ENCODE results near the gene RANBP3. TPM values are rescaled to one million over a fixed set of nuclear protein-coding genes. Genes with fewer than 3 reads are reported as not detected.

RANBP3 gene
- total RNA-seq, 1 donor from 2014 or later, result 70.8 TPM

DNA sequence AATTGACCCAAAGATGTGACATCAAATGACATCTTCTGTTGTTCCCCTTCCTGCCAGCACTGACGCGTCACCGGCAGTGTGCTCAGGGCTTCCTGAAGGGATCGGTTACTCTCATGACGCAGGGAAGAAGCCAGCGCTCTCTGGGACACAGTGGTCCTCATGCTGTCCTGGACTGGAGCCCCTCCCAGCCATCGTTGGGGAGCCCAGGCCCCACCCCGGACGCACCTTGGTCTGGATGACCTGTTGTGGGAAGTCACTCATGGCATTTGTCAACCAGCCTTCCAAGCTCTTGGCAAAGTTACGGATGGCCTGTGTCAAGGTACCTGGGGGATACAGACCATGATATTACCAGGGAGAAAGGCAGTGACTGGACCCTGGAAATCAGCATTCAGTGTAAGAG is 26.0 kb upstream of the RANBP3 start:
- ATAC-seq (no peak), DNase-seq (no peak)
- H3K9me3 ChIP-seq, result no peaks in the 10 kb centered on the region
- H3K27ac ChIP-seq, result no peak overlapping the region
- no peak overlapping the region for H3K4me3 ChIP-seq
- H3K27me3 ChIP-seq (ENCODE audit: low read depth), result no peaks in the 10 kb centered on the region
- intact Hi-C loops (cut with DNase I), result no loop called here
- no peaks in the 10 kb centered on the region for H3K4me1 ChIP-seq
- H3K36me3 ChIP-seq, result peaks cover 85% of the 10 kb centered on the region
- TF ChIP-seq, protein P1, sequence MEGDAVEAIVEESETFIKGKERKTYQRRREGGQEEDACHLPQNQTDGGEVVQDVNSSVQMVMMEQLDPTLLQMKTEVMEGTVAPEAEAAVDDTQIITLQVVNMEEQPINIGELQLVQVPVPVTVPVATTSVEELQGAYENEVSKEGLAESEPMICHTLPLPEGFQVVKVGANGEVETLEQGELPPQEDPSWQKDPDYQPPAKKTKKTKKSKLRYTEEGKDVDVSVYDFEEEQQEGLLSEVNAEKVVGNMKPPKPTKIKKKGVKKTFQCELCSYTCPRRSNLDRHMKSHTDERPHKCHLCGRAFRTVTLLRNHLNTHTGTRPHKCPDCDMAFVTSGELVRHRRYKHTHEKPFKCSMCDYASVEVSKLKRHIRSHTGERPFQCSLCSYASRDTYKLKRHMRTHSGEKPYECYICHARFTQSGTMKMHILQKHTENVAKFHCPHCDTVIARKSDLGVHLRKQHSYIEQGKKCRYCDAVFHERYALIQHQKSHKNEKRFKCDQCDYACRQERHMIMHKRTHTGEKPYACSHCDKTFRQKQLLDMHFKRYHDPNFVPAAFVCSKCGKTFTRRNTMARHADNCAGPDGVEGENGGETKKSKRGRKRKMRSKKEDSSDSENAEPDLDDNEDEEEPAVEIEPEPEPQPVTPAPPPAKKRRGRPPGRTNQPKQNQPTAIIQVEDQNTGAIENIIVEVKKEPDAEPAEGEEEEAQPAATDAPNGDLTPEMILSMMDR (IDR thresholded peaks at IDR 0.05), result no peak

GRCh38 chr19:6002591-6002990 is 24.7 kb upstream of the RANBP3 start:
- Histone ChIP-seq H3K4me3 (no peak overlapping the region), H3K9me3 (no peaks in the 10 kb centered on the region), H3K27ac (no peak overlapping the region), H3K36me3 (peaks cover 86% of the 10 kb centered on the region), H3K27me3 (ENCODE audit: low read depth) (no peaks in the 10 kb centered on the region), H3K4me1 (no peaks in the 10 kb centered on the region)
- DNase-seq, result no peak
- TF ChIP-seq, protein P1 (IDR thresholded peaks at IDR 0.05), result no peak
- ATAC-seq, result no peak
- intact Hi-C loops (cut with DNase I), result no loop called here

DNA sequence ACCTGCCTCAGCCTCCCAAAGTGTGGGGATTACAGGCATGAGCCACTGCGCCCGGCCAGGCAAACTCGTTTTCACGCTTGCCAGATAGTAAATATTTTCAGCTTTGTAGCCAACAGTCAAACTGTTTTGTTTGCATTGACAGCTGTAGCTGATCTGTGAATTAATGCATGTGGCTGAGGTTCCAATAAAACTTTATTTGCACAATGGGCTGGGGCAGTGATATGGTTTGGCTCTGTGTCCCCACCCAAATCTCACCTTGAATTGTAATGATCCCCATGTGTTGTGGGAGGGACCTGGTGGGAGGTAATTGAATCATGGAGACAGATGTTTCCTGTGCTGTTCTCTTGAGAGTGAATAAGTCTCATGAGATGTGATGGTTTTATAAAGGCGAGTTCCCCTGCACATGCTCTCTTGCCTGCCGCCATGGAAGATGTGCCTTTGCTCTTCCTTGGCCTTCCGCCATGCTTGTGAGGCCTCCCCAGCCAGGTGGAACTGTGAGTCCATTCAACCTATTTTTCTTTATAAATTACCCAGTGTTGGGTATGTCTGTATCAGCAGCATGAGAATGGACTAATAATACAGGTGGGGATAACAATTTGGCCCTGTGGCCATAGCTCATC is 22.4 kb upstream of the RANBP3 start:
- peaks cover 78% of the 10 kb centered on the region for H3K36me3 ChIP-seq
- DNase-seq (no peak), ATAC-seq (no peak)
- no peaks in the 10 kb centered on the region for H3K4me1 ChIP-seq
- intact Hi-C loops (cut with DNase I), result no loop called here
- H3K27ac ChIP-seq, result no peak overlapping the region
- H3K9me3 ChIP-seq, result no peaks in the 10 kb centered on the region
- TF ChIP-seq, protein P1 (IDR thresholded peaks at IDR 0.05), result no peak
- H3K4me3 ChIP-seq, result no peak overlapping the region
- no peaks in the 10 kb centered on the region for H3K27me3 ChIP-seq (ENCODE audit: low read depth)

DNA sequence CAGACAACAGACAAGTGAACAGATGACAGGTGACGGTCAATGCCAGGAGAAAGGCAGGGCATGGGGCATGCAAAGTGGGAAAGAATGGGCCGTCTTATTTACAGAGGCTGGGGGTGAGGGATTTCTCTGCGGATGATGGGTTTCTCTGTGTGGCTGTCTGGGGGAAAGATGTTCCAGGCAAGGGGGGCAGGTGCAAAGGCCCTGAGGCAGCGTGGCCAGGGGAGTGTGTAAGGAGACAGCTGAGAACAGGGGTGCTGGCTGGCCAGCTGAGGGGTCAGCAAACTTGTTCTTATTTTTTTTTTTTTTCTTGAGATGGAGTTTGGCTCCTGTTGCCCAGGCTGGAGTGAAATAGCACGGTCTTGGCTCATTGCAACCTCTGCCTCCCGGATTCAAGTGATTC is 21.8 kb upstream of the RANBP3 start:
- no peak for DNase-seq
- intact Hi-C loops (cut with DNase I), result no loop called here
- Histone ChIP-seq H3K27ac (no peak overlapping the region), H3K9me3 (no peaks in the 10 kb centered on the region), H3K4me3 (no peak overlapping the region), H3K27me3 (ENCODE audit: low read depth) (no peaks in the 10 kb centered on the region), H3K4me1 (peaks cover 3% of the 10 kb centered on the region), H3K36me3 (peaks cover 72% of the 10 kb centered on the region)
- TF ChIP-seq, protein P1 (IDR thresholded peaks at IDR 0.05), result no peak
- ATAC-seq, result no peak

DNA sequence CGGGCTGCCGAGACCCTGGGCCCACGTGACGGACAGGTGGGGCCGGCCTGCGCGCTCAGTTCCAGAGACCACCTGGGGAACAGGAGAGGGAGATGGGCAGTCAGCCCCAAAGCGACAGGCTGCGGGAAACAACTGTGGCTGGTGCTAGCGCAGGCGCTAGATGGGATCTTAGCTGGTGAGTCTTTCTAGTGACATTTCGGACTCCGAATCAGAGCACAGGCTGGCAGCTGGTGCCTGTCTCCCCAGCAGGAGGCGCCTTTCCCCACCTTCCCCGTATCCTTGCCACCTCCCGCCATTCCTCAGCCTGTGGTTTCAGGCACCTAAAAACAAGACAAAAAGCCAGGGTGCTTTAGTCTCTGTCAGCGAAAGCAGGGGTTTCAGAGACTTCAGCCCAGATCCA is 19.4 kb upstream of the RANBP3 start:
- H3K4me3 ChIP-seq, result no peak overlapping the region
- no peak for DNase-seq
- no peak overlapping the region for H3K27ac ChIP-seq
- peaks cover 65% of the 10 kb centered on the region for H3K36me3 ChIP-seq
- ATAC-seq, result no peak
- TF ChIP-seq, protein P1 (IDR thresholded peaks at IDR 0.05), result no peak
- peaks cover 23% of the 10 kb centered on the region for H3K4me1 ChIP-seq
- intact Hi-C loops (cut with DNase I), result no loop called here
- H3K9me3 ChIP-seq, result no peaks in the 10 kb centered on the region
- H3K27me3 ChIP-seq (ENCODE audit: low read depth), result no peaks in the 10 kb centered on the region

Data from lower lobe of right lung (tissue), 2 donors.